GM12801 (cell line): ENCODE results near the gene RAI1.

Source experiments
- TF ChIP-seq, protein P1 (sequence below): IDR thresholded peaks from one replicate; pipeline ENCODE4 v1.5.1; 2011; ENCODE audit warnings: control low read depth; ENCODE audit not compliant: insufficient read length; ENCODE audit errors: extremely low read depth

Gene RAI1

DNA sequence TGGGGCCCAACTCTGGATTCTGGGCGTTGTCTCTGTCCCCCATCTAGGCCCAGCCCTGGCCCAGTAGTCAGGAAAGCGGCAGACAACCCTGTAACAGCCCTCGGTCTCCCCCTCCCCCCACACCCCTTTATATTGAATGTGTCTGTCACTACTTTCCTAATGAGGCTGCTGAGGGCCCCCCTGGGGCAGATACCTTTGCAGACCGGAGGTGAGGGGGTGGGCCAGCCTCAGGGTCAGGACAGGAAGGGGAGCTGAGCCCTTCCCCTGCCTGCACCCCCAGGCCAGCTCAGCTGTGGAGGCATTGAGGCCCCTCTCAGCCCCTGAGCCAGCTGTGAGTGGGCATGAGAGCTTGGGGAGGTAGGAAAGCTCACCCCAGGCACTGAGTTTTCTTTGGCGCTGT lies 17.1 kb downstream of the RAI1 start:
- TF ChIP-seq, protein P1, sequence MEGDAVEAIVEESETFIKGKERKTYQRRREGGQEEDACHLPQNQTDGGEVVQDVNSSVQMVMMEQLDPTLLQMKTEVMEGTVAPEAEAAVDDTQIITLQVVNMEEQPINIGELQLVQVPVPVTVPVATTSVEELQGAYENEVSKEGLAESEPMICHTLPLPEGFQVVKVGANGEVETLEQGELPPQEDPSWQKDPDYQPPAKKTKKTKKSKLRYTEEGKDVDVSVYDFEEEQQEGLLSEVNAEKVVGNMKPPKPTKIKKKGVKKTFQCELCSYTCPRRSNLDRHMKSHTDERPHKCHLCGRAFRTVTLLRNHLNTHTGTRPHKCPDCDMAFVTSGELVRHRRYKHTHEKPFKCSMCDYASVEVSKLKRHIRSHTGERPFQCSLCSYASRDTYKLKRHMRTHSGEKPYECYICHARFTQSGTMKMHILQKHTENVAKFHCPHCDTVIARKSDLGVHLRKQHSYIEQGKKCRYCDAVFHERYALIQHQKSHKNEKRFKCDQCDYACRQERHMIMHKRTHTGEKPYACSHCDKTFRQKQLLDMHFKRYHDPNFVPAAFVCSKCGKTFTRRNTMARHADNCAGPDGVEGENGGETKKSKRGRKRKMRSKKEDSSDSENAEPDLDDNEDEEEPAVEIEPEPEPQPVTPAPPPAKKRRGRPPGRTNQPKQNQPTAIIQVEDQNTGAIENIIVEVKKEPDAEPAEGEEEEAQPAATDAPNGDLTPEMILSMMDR = no peak

DNA sequence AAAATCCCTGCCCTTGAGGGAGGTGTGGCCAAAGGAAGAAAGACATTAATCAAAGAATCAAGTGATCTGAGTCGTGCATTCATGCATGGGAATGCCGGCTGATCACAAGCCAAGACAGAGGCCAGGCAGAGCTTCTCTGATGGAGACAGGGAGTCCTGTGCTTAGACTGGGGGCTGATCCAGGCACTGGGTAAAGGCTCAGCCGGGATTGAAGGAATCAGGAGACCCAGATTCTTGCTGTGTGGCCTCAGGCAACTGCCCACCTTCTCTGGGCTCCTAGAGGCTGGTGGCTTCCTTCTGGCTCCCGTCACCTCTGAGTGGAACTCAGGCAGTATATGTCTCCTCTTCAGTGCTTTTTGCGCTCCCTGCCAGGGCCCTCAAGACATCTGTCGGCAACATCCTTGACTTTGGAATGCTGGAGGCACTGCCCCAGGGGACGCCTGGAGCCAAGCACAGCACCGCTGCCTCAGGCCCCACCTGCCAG lies 17.7 kb downstream of the RAI1 start:
- TF ChIP-seq, protein P1 = no peak

DNA sequence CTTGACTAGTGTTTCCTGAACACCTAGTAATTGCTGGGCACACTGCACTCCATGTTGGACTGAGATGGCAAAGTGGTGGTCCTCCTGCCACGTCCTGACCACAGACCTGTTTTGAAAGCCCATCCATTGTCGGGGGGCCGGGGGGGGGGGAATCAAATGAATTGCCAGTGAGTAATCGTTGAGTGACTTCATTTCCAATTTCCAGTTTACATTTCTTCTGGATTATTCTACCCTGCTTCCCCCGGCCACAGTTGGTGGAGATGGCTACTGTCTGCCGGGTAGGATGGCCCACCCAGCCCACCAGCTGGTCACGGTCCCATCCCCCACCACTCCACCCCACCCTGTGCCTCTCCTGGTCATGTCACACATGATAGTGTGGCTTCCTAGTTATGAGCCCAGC lies 18.2 kb downstream of the RAI1 start:
- TF ChIP-seq, protein P1 = no peak

DNA sequence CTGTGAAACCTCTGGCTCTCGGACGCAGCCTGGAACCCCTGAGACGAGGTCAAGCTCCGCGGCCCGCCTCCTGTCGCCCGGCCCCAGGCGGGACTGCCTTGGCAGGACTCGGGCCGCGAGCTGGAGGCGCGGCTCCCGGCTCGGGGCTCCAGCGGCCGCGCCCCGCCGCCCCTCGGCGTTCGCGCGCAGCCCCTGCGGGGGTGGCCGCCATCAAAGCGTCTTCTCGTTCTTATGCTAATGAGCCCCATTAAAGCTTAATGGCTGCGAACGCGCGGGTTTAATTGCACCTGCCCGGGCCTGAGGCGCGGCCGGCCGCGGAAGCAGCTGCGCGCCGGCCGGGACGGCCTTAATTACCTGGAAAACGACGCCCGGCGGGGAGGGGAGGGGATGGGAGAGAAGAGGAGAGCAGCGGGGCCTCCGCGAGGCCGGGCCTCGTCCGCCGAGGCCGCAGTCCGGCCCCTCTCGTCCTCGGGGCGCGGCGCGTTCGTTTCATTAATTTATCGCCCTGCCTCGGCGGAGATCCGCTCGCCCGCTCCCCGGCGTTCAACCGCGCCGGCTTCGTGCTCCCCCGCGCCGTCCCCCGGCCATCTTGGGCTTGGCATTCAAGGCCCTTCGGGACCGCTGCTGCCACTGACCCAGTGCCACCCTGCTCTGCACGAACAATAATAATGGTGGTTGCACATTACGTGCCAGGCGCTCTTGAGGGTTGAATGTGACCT lies 19.2 kb downstream of the RAI1 start:
- TF ChIP-seq, protein P1 = no peak

DNA sequence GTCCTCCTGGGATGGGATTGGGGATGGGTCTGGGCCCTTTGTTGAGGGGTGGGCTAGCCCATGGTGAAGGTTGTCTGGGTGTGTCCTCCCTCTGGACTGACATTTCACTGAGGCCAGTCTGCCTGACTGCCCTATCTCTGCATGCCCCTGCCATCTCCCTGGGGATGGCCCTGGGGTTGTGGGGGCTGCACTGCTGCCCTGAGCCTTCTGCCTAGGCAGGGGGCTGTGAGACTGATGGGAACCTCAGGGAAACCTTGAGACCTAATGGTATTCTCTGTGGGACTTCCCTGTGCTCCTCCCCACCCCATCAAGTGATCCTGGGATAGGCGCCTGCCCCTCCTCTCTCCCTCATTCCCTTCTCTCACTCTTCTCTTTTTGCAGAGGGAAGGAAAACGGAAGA lies 19.9 kb downstream of the RAI1 start:
- TF ChIP-seq, protein P1 = no peak

DNA sequence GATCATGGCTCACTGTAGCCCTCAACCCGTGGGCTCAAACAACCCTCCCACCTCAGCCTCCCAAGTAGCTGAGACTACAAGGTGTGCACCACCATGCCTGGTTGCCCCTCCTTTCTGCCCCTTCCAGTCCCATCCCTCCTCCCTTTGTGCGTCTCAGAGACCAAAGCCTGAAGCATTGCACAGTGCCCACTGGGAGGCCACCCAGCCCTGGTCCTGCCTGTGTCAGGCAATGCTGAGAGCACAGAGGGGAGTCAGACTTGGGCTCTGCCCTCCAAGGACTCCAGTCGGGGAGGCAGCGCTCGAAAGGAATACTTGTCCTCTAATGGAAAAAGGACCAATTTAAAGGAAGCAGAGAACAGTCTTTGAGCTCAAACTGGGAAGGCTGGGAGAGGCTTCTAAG lies 20.4 kb downstream of the RAI1 start:
- TF ChIP-seq, protein P1 = no peak

DNA sequence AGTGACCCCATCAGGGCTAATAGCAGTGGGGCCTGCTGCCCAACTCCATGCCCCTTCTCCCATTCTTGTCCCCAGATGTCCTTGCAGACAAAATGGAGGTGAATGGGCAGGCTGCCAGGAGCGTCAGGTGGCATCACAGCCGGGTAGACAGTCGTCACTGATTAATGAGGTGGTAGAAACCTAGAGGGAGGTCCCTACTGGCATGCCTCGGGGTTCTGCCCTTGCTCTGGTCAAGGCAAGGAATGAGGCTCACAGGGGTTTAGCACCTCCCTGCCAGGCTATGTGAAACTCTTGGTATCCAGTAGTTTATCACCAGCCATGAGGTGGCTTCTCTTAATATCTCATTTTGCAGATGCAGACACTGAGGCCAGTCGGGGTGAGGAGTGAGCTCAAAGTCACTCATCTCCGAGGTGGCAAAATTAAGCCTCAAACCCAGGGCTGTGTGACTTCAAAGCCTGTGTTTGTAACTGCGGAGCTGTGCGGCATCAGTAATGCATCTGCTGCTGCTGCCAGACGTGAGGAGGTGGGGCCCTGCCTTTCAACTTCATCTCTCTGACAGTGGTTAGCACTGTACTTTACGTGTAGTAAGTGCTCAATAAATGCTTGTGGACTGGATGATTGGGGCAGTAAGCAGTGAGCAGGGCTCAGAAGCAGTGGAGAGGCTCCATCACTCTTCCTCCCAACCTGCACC lies 21.3 kb downstream of the RAI1 start:
- TF ChIP-seq, protein P1 = no peak
